ENCODE measurements around the gene RNF208.

DNA sequence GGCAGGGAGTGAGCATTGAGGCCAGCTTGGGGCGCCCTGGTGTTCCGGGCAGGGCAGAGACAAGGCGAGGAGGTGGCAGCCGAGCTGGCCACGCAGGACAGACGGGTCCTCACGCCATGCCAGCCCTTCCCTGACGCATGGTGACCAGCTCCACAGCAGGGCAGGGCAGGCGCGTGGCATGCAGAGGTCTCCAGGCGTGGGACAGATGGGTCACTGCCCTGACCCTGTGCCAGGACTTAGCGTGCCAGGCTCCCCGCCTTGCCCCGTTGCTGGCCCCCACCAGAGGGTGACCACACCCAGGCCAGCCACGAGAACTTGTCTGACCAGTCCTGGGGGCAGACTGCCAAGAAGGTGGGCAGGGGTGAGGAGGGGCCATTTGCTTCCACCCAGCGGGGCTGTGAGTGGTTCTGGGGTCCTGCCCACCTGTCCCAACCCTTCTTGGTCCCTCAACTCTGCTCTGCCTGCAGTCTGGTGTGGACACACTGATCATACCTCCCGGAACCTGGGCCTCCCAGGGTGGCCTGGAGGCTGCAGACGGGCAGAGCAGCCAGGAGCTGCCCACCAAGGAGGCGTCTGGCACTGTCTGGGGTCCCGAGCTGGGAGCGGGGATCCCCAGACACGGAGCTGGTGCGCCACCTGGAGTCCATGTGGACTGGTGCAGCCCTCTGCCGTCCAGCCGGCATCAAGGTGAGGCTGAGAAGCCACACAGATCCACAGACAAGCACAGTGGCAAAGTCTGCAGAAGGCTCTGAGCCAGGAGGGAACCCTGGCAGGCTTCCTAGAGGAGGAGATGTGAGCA lies 5.2 kb upstream of the RNF208 start, which contains the start of gene RNF224:
- TF ChIP-seq, protein P1, sequence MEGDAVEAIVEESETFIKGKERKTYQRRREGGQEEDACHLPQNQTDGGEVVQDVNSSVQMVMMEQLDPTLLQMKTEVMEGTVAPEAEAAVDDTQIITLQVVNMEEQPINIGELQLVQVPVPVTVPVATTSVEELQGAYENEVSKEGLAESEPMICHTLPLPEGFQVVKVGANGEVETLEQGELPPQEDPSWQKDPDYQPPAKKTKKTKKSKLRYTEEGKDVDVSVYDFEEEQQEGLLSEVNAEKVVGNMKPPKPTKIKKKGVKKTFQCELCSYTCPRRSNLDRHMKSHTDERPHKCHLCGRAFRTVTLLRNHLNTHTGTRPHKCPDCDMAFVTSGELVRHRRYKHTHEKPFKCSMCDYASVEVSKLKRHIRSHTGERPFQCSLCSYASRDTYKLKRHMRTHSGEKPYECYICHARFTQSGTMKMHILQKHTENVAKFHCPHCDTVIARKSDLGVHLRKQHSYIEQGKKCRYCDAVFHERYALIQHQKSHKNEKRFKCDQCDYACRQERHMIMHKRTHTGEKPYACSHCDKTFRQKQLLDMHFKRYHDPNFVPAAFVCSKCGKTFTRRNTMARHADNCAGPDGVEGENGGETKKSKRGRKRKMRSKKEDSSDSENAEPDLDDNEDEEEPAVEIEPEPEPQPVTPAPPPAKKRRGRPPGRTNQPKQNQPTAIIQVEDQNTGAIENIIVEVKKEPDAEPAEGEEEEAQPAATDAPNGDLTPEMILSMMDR (IDR thresholded peaks at IDR 0.05), result peak; percentile 91
- no peak for TF ChIP-seq EZH2 (IDR thresholded peaks at IDR 0.05)
- no peak for TF ChIP-seq EZH2phosphoT487 (IDR thresholded peaks at IDR 0.05)
